Stimulated activated CD8-positive, alpha-beta memory T cell treated with anti-CD3 and anti-CD28 coated beads, Interleukin-12 subunit alpha, Interleukin-12 subunit beta, amount 100 ng/mL, for 4 hours (primary cell): Measurements from ENCODE around the gene ATP5MC2.
"Not testable (repeated sequence)": the region's sequence is repeated elsewhere in the genome, so short reads cannot be mapped to it uniquely, and the experiment has no call there.

ENCODE experiments used
- DNase-seq: peaks from one replicate; pipeline ENCODE4 v3.0.0-alpha.2; 2020; ENCODE audit warnings: low read depth

Gene ATP5MC2

DNA sequence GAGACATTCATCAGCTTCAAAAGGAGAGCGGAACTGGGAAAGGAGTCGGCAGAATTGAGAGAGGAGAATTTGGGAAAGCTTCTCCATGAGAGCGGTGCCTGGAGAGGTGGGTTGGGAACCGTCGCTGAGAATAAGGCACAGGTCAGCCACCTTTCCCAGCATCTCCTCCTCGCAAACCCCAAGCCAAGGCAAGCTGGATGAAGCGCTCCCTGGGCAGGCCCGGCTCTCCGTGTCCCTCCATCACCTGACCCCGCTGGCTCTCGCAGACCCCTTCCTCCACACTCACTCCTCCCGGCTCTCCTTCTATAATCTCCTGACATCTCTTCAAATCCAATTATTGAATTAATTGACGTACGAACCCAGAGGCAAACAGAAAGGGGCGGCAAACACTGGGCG lies 18.9 kb upstream of the ATP5MC2 start:
- no peak for DNase-seq

DNA sequence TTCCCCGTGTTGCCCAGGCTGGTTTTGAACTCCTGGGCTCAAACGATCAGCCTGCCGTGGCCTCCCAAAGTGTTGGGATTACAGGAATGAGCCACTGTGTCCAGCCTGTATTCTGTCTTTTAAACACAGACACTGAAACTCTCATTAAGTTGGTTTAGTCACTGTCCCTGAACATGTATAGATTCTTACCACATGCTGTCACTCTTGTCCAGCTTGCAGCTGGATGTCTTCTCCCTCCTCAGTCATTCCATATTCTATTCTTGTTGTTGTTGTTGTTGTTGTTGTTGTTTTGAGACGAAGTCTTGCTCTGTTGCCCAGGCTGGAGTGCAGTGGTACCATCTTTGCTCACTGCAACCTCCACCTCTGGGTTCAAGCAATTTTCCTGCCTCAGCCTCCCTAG lies 12.3 kb upstream of the ATP5MC2 start:
- no peak for DNase-seq

DNA sequence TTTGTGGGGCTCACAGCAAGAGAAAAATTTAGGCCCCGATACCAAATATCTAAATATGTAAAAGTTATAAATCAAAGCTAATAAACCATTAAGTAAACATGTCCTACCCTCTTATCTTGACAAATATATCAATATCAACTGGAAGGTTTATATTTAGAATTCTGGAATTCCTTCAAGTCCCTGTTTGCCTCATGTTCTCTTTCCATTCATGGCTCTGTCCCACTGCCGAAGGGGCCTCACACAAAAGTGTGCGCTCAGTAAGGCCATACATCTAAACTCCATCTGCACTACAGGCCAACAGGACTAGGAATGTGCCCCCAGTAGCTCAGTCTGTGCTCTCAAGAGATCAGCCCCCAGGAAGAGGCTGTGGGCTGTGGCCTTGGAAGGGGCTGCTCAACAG lies 10.6 kb upstream of the ATP5MC2 start:
- no peak for DNase-seq

DNA sequence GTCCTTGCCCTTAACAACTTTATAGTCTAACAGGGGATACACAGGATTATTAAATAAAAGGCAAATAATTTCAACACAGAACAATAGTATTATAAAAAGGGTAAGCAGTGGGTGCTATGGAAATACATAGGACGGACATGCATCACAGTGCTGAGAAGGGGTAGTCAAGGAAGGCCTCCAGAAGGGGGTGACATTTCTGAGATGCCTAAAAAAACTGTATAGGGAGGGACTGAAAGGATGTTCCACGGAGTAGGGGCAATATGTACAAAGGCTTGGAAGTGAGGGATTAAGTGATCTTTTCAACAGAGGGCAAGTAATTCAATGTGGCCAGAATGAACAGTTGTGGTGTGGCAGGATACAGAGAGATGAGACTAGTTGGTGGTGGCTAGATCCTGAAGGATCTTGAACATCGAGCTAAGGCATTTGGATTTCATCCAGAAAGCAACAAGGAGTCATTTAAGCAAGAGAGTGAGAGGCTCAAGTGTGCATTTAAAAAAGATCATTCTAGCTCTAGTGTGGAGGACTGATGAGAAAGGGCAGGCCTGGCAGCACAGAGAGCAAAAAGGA lies 8.9 kb upstream of the ATP5MC2 start:
- DNase-seq: no peak

DNA sequence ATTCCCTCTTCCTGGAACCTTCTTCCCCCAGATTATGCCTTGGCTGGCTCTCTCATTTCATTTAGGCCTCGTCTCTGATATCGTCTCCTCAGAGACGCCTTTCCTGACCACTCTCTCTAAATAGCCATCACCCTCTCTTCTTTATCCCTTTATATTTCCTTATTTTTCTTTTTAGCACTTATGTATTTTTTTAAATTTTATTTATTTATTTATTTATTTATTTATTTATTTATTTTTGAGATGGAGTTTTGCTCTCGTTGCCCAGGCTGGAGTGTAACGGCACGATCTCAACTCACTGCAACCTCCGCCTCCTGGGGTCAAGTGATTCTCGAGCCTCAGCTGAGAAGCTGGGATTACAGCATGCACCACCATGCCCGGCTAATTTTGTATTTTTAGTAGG lies 8.1 kb upstream of the ATP5MC2 start:
- DNase-seq: no peak

DNA sequence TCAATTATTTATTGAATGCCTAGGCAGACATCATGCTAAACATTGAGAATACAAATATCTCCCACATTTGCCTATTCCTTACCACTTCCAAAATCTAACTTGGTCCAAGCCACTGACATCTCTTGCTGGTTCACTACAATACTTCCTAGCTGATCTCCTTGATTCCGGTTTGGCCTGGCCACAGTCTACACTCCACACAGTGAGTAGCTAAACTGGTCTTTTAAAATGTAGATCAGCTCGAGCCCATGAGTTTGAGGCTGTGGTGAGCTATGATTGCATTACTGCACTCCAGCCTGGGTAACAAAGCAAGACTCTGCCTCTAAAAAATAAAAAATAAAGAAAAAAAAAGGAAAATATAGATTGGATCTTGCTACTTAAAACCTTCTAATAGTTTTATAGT lies 7.6 kb upstream of the ATP5MC2 start:
- DNase-seq: no peak

DNA sequence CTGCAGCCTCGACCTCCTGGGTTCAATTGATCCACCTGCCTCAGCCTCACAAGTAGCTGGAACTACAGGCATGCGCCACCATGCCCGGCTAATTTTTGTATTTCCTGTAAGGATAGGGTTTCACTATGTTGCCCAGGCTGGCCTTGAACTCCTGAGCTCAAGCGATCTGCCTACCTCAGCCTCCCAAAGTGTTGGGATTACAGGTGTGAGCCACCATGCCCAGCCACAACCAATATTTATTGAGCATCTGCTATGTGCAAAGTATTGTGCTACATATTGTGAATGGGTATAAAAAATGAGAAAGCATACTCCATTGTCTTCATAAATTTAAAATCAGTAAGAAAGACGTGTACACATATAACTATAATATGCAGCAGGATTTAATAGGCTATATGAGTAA lies 4.2 kb upstream of the ATP5MC2 start:
- not testable (repeated sequence) for DNase-seq

DNA sequence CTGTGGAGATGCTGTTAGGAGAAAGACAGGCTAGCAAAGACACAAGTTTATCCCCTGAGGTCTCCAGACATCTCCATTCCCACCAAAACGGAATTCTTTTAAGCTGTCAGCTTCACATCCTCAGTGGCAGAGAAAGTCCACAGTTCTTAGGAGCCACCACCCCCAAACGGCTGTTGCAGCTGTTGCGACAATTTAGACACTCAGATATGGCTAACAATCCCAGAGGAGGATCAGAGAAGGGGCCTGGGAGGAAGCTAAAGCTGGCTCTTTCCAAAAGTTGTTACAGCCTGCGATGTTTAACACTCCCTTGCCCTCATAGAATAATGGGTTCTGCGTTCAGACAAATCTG lies 1.9 kb upstream of the ATP5MC2 start:
- DNase-seq: no peak

DNA sequence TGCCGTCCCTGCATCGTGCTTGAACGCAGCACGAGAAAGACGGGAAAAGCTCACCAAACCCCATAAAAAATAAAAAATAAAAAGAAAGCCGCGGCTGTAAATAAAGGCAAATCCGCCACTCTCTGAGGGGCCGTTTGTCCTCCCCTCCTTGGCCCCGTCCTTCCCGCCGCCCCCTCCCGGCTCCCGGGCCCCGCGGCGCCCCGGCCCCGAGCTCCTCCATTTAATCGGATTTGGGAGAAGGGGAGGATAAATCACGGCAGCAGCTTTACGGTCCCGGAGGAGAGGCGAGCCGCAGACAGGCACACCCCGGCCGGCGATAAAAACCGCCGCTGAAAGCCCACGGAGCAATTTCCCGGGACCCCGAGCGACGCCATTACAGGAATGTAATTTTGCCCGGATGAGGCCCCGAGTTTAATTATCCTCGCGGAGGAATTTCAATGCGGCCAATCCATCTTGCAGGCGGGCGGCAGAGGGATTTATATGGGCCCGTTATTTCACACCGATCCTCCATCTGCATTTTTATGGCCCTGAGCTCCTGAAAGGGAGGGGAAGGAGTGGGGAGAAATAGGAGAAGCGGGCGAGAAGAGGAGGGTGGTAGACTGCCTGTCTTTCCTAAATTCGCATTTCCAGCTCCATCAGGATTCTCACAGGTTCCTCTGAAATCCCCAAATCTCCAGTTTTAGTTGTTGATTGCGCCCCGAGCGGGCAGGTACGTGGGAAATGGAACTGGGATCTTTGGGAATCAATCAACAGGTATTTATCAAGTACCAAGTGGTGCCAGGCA lies 1.3 kb upstream of the ATP5MC2 start:
- no peak for DNase-seq

DNA sequence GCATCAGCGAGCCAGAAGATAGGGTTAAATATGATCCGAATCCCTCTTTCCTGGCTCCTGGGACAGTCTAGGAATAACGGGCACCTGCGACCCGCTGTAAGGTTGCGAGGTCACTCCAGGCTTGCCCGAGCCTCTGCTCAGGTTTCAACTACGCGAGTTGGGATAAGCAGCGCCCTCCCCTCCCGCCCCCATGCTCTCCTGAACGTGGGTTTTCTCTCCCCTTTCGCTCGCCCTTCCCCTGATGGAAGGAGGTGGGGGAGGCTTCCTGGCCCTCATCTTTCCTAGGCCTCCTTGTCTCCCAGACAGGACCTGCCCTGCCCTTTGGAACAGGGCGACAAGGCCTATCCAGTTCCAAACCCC lies 753 bp upstream of the ATP5MC2 start:
- no peak for DNase-seq

DNA sequence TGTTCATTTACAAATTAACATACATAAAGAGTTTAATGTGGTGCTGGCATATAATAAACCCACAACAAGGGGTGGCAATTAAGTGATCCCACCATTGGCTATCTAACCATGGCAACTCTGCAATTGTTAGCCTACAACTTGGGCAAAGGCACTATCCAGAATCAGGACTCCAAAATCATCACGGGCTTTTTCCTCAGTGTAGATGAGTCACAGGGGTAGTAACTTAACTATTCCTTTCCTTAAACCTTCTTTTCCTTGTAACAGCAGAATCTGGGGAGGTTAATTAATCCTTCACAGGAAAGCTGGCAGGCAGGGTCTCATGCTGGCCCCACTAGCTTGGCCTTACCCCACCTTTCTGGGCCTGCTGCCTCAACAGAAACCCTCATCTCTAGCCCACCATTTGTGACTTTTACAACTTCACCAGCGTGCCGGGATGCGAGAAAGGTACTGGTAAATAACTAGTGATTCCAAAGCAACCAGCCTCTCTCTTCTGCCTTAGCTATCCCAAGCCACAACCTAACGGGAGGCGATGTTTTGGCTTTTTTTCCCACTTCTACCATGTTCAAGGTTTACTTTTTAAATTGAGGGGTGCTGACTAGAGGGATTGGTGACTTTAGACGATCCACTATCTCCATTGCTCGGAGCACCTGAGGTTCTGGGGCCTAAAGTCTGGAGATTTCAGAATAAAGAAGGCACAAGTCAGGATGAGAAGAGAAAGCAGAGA lies 744 bp downstream of the ATP5MC2 start:
- DNase-seq: no peak

DNA sequence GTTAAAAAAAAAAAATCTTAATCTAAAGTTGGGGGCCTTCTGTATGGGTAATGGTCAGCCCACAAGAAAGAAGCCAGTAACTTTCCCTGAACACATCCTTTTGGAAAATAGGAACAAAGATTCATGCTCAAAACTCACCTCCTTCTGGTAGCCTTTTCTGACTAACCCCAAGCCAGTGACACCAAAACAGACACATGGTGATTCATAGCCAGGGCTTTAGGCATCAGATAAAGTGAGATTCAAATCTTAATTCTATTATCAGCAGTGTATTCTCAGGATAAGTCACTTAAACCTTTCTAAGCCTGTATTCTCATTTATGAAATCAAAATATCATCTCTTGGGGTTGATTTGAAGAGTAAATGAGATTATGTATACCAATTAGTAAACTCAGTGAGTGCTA lies 4.9 kb downstream of the ATP5MC2 start:
- DNase-seq: no peak

DNA sequence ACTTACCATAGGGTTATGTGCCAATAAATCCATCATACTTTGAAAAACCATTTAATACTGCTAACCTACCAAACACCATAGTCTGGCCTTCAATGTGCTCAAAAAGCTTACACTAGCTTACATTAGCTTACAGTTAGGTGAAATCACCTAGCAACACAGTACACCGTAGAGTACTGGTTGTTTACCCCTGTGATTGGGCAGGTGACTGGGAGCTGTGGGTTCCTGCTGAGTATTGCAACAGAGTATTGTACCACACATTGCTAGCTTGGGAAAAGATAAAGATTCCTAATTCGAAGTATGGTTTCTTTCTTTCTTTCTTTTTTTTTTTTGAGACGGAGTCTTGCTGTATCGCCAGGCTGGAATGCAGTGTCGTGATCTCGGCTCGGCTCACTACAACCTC lies 5.6 kb downstream of the ATP5MC2 start:
- DNase-seq: no peak

DNA sequence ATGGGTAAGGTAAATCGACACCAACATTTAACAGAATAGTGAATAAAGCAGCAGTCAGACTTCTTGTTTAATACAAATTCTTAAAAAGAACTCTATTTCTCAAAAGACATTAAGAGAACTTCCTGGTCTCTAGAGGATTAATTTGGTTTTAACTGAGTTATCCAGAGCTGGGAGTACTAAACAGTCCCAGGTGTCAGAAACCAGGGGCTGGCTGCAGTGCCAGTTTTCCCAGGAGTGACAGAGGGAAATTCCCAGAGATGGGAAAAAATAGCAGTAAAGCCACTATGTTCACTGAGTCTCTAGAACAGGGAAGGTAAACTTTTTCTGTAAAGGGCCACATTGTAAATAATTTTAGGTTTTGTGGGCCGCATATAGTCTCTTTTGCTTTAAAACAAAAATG lies 8.8 kb downstream of the ATP5MC2 start:
- no peak for DNase-seq

DNA sequence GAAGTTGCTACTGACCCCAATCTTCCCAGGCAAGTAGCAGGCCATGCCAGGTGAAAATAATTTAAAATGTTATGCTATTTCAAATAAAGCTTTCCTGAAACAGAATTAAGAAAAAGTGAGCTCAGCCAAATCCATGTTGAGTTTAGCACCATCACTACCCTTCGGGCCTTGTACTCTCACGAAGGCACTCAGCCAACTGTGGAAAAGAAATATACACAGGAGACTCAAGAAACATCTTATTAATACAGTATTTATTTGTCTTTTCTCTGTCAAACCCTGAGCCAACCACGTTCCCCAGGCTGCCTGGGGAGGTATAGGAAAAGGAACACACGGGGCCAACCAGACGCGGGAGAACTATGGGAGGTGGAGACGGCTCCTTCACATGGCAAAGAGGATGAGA lies 10.9 kb downstream of the ATP5MC2 start:
- DNase-seq: no peak

DNA sequence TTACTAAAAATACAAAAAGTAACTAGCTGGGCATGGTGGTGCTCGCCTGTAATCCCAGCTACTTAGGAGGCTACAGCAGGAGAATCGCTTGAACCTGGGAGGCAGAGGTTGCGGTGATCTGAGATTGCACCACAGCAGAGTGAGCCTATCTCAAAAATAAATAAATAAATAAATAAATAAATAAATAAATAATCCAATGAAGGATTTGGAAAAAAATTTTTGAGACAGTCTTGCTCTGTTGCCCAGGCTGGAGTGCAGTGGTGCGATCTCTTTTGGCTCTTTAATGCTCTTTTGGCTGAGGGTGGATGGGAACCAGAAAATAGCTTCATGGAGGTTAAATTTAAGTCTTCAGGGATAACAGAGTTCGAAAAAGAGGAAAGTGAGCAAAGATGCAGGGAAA lies 11.7 kb downstream of the ATP5MC2 start:
- DNase-seq: no peak

DNA sequence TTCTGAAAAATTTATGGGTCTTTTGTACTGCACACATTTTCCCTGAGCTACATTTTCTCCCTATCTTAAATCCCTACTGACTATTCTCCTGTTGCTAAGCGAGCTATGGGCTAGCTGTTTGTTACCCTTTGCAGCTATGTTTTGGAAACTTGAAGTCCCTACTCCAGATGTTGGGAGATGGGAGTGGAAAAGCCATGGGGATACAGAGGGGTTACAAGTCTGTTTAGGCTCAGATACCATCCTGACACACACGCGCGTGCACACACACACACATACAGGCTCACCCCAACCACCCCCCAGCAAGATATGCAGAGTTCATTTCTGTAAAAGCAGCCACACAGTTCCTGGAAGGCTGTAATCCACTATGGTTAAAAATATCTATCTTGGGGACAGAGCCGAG lies 15.8 kb downstream of the ATP5MC2 start:
- DNase-seq: no peak

DNA sequence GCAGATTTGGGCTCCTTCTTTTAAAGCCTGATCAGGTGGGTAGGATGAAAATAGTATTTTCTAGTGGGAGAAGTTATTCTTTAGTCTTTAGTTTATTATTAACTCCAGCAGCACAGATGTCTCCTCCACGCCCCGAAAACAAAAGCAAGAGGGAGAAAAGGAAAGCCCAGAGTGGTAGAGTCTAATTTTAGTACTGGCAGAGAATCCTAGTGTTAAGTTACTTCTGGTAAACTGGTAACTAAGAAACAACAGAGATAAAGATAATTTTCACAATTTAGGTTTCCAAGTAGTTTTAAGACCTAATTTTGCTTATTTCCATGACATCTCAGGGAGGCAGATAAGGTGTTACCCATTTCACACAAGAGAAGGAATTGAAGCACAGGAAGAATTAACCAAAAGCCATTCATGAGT lies 16.3 kb downstream of the ATP5MC2 start:
- no peak for DNase-seq

DNA sequence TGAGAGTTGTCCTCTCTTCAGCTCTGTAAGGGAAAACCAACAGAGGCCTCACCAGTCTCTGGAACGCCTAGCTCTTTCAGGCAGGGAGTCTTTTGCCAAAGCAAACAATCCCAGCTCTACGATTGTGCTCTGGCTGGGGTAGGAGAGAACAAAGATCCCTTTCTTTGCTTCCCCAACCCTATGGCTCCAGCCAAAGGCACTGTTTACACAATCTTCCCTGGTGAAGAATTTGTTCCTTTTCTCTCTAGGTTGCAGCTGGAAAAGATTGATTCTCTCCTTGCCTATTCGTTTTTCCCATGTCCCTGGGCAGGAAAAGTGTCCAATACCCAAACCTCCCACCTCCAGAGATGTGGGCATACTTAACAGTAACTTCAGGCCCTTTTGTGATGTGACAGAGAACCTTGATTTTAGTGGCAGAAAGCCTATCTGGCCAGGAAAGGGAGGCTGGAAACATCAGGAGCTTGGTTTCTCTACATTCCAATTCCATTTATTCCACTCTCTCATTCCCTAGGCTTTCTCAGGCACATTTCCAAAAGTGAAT lies 16.8 kb downstream of the ATP5MC2 start:
- no peak for DNase-seq

DNA sequence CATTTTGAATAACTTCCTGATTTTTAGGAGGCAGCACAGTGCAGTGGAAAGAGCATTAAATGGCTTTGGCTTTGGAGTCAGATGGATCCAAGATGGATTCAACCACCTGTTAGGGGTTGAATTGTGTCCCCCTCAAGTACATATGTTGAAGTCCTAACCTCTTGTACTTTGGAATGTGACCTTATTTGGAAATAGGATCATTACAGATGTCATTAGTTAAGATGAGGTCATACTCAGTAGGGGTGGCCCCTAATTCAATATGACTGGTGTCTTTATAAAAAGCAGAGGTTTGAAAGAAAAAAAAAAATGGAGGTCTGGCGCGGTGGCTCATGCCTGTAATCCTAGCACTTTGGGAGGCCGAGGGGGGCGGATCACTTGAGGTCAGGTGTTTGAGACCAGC lies 18.8 kb downstream of the ATP5MC2 start:
- DNase-seq: no peak

DNA sequence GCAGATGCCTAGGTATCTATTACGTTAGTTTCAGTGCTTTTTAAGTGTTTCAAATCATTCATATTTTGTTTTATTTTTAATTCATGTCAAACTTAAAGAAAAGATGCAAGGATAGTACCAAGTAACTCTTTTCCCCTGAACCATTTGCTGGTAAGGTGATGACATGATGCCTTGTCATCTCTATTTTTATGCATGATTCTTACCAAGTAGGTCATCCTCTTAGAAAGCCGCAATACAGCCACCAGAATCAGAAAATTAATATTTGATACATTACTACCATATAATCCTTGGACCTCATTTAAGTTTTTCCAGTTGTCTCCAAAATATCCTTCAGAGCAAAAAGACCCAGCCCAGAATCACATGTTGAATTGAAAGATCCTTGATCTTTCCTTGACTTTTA lies 22.3 kb downstream of the ATP5MC2 start:
- DNase-seq: no peak

DNA sequence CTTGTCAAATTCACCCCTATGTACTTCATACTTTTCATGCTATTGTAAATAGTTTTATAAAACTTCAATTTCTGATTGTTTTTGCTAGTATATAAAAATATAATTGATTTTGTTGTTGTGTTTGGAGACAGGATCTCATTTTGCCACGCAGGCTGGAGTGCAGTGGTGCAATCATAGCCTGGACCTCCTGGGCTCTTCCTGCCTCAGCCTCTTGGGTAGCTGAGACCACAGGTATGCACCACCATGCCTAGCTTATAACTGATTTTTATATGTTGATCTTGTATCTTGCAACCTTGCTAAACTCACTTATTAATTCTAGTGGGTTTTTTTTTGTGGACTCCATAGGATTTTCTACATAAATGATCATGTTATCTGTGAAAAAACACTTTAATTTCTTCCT lies 23.5 kb downstream of the ATP5MC2 start:
- no peak for DNase-seq

DNA sequence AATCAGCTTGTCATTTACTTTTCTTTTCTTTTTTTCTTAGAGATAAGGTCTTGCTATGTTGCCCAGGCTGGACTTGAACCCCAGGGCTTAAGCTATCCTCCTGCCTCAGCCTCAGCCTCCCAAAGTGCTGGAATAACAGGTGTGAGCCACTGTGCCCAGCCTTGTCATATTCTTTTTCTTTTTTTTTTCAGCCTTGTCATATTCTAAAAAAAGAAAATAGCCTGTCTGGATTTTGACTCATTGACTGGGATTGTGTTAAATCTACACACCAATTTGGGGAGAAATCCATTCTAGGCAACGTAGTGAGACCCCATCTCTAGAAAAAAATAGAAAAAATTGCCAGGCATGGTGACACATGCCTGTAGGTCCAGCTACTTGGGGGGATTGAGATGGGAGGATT lies 24.1 kb downstream of the ATP5MC2 start:
- no peak for DNase-seq
